Measurements from ENCODE around the gene CCDC116. TPM values are rescaled to one million over a fixed set of nuclear protein-coding genes. Genes with fewer than 3 reads are reported as not detected.

Gene CCDC116
- total RNA-seq, 2 donors from 2014 or later: 0.46 to 0.84 TPM

DNA sequence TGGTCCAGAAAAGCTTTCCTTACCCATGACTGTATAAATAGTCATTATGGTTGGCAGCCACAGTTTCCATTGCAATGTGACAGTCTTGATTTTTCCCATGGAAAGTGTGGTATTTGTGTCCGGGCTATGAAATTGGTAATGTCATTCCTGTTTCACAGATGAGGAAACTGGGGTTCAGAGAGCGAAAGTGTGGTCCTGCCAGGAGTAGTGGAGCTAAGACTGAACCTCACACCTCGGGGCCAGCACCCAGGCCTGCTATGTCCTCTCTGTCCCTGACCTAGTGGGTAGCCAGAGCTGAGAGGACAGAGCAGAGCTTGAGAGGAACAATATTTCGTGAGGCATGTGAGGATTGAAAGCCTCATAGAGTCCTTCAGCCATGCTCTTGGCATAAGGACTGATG, 1.5 kb upstream of the CCDC116 start:
- TF ChIP-seq CTCF (conservative IDR thresholded peaks at IDR 0.05): no peak
- H3K4me1 ChIP-seq (ENCODE audit: control insufficient read depth, insufficient read depth, low read length): no peaks in the 10 kb centered on the region
- Mint-ChIP-seq H3K27me3 (ENCODE audit: insufficient read depth) (peaks cover 7% of the 10 kb centered on the region), H3K27ac (no peak overlapping the region), H3K36me3 (ENCODE audit: low read depth) (peaks cover 17% of the 10 kb centered on the region), H3K4me1 (peaks cover 5% of the 10 kb centered on the region), H3K9me3 (peaks cover 2% of the 10 kb centered on the region), H3K4me3 (no peak overlapping the region)
- no peak for DNase-seq
- no peak overlapping the region for H3K4me3 ChIP-seq (ENCODE audit: low read length)
- no peak overlapping the region for H3K27ac ChIP-seq (ENCODE audit: low read depth, low read length)
- H3K9ac ChIP-seq (ENCODE audit: extremely low read depth, low read length, poor library complexity, severe bottlenecking): no peak overlapping the region
- H3K9me3 ChIP-seq (ENCODE audit: control insufficient read depth, low read length): no peaks in the 10 kb centered on the region
- WGBS, 2 experiments (ENCODE audit: insufficient coverage in 1 of 2, insufficient read length in 1 of 2): 92% methylated on average over 4 of the region's 4 CpGs
- H3K36me3 ChIP-seq (ENCODE audit: control insufficient read depth, insufficient read depth, low read length): peaks cover 8% of the 10 kb centered on the region
- H3K27me3 ChIP-seq (ENCODE audit: control insufficient read depth, insufficient read depth, low read length, poor library complexity, severe bottlenecking): no peaks in the 10 kb centered on the region

DNA sequence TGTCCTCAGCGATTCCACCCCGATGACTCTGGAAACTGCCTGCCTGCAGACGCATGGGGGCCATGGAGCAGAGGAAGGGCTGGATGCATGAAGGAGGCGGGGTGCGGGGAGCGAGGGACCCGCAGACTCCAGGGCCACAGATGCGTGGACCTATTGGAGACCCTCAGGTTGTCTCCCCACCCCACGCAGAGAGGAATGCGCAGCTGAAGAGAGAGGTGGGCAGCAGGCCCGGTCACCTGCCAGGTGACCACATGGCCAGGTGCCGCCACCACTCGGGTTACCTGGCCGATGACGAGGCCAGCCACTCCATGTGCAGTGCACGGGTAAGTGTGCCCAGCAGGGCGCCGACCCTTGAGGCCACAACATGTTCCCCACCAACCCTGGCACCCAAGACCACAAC, 371 bp downstream of the CCDC116 start:
- Histone ChIP-seq H3K27ac (ENCODE audit: low read depth, low read length) (no peak overlapping the region), H3K9me3 (ENCODE audit: control insufficient read depth, low read length) (no peaks in the 10 kb centered on the region), H3K4me1 (ENCODE audit: control insufficient read depth, insufficient read depth, low read length) (no peaks in the 10 kb centered on the region), H3K27me3 (ENCODE audit: control insufficient read depth, insufficient read depth, low read length, poor library complexity, severe bottlenecking) (no peaks in the 10 kb centered on the region), H3K9ac (ENCODE audit: extremely low read depth, low read length, poor library complexity, severe bottlenecking) (no peak overlapping the region), H3K36me3 (ENCODE audit: control insufficient read depth, insufficient read depth, low read length) (peaks cover 5% of the 10 kb centered on the region), H3K4me3 (ENCODE audit: low read length) (no peak overlapping the region)
- peaks cover 15% of the 10 kb centered on the region for H3K27me3 Mint-ChIP-seq (ENCODE audit: insufficient read depth)
- H3K36me3 Mint-ChIP-seq (ENCODE audit: low read depth): peaks cover 5% of the 10 kb centered on the region
- no peak for TF ChIP-seq CTCF (conservative IDR thresholded peaks at IDR 0.05)
- no peak for DNase-seq
- no peak overlapping the region for H3K4me3 Mint-ChIP-seq
- peaks cover 2% of the 10 kb centered on the region for H3K9me3 Mint-ChIP-seq
- peaks cover 5% of the 10 kb centered on the region for H3K4me1 Mint-ChIP-seq
- no peak overlapping the region for H3K27ac Mint-ChIP-seq
- WGBS, 2 experiments (ENCODE audit: insufficient coverage in 1 of 2, insufficient read length in 1 of 2): 92 to 95% methylated on average over 13 to 18 of the region's 18 CpGs

DNA sequence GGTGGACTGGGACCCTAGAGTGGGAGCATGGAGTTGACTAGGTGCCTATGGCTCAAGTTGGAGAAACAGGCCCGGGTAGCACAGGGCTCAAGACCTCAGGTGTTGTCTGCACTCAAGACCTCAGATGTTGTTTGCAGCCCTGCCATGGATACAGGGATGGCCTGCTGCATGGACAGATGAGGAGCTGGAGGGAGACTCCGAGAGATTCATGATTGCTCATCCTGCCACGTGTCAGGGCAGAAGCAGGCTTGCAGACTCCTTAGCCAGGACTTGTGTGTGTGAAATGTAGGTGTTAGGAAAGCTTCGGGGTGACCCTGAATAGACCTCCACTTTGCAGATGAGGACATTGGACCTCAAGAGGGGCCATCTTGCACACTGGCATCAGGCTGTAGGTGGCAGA, 921 bp downstream of the CCDC116 start:
- no peaks in the 10 kb centered on the region for H3K36me3 ChIP-seq (ENCODE audit: control insufficient read depth, insufficient read depth, low read length)
- H3K27ac ChIP-seq (ENCODE audit: low read depth, low read length): no peak overlapping the region
- 92 to 95% methylated on average over 4 of the region's 4 CpGs for WGBS, 2 experiments (ENCODE audit: insufficient coverage in 1 of 2, insufficient read length in 1 of 2)
- H3K4me3 ChIP-seq (ENCODE audit: low read length): no peak overlapping the region
- DNase-seq: no peak
- H3K27me3 ChIP-seq (ENCODE audit: control insufficient read depth, insufficient read depth, low read length, poor library complexity, severe bottlenecking): no peaks in the 10 kb centered on the region
- no peak overlapping the region for H3K27ac Mint-ChIP-seq
- no peaks in the 10 kb centered on the region for H3K4me1 Mint-ChIP-seq
- no peaks in the 10 kb centered on the region for H3K9me3 Mint-ChIP-seq
- H3K4me1 ChIP-seq (ENCODE audit: control insufficient read depth, insufficient read depth, low read length): no peaks in the 10 kb centered on the region
- no peak overlapping the region for H3K4me3 Mint-ChIP-seq
- no peaks in the 10 kb centered on the region for H3K9me3 ChIP-seq (ENCODE audit: control insufficient read depth, low read length)
- no peak overlapping the region for H3K9ac ChIP-seq (ENCODE audit: extremely low read depth, low read length, poor library complexity, severe bottlenecking)
- TF ChIP-seq CTCF (conservative IDR thresholded peaks at IDR 0.05): no peak
- H3K36me3 Mint-ChIP-seq (ENCODE audit: low read depth): no peaks in the 10 kb centered on the region
- peaks cover 15% of the 10 kb centered on the region for H3K27me3 Mint-ChIP-seq (ENCODE audit: insufficient read depth)
